H9 (cell line): Measurements from ENCODE around the gene SNX2. TPM values are rescaled to one million over a fixed set of nuclear protein-coding genes. Genes with fewer than 3 reads are reported as not detected.
"Not testable (repeated sequence)": the region's sequence is repeated elsewhere in the genome, so short reads cannot be mapped to it uniquely, and the experiment has no call there.

Experiments used
- DNase-seq: peaks from one replicate; pipeline ENCODE4 v3.0.0-alpha.2; 2017
- H2AFZ ChIP-seq: one replicate; pipeline ENCODE4 v1.6.1; 2013; ENCODE audit warnings: mild to moderate bottlenecking, low read length, control low read depth, moderate library complexity
- H2AK5ac ChIP-seq: 2 replicates; pipeline ENCODE4 v1.6.1; 2013; ENCODE audit warnings: low read length, control low read depth, mixed read lengths; ENCODE audit not compliant: insufficient read length
- H2BK120ac ChIP-seq: one replicate; pipeline ENCODE4 v1.6.1; 2013; ENCODE audit warnings: low read depth, mild to moderate bottlenecking, low read length, control low read depth, inconsistent platforms; ENCODE audit not compliant: poor library complexity, severe bottlenecking
- H2BK12ac ChIP-seq: 2 replicates; pipeline ENCODE4 v1.6.1; 2013; ENCODE audit warnings: low read length, control low read depth, mixed read lengths, low read depth; ENCODE audit not compliant: insufficient read length
- H2BK15ac ChIP-seq: 2 replicates; pipeline ENCODE4 v1.6.1; 2013; ENCODE audit warnings: low read depth, low read length, control low read depth
- H2BK20ac ChIP-seq: one replicate; pipeline ENCODE4 v1.6.1; 2013; ENCODE audit warnings: low read depth, mild to moderate bottlenecking, low read length, control low read depth, inconsistent platforms; ENCODE audit not compliant: poor library complexity, severe bottlenecking
- H2BK5ac ChIP-seq: 2 replicates; pipeline ENCODE4 v1.6.1; 2013; ENCODE audit warnings: low read length, control low read depth, mixed read lengths; ENCODE audit not compliant: insufficient read length
- H3K14ac ChIP-seq: 2 replicates; pipeline ENCODE4 v1.6.1; 2013; ENCODE audit warnings: low read length, control low read depth; ENCODE audit not compliant: insufficient read depth
- H3K18ac ChIP-seq: 2 replicates; pipeline ENCODE4 v1.6.1; 2013; ENCODE audit warnings: low read depth, mild to moderate bottlenecking, mixed read lengths, low read length, control low read depth; ENCODE audit not compliant: insufficient read length
- H3K23ac ChIP-seq: 2 replicates; pipeline ENCODE4 v1.6.1; 2013; ENCODE audit warnings: low read length, control low read depth, mixed read lengths, low read depth; ENCODE audit not compliant: insufficient read length
- H3K23me2 ChIP-seq: 2 replicates; pipeline ENCODE4 v1.6.1; 2013; ENCODE audit warnings: low read depth, mild to moderate bottlenecking, mixed read lengths, low read length, control low read depth; ENCODE audit not compliant: insufficient read length, poor library complexity, severe bottlenecking
- H3K27ac ChIP-seq: 2 replicates; pipeline ENCODE4 v1.5.1; 2013; ENCODE audit warnings: low read length, control low read depth, mixed read lengths, low read depth; ENCODE audit not compliant: insufficient read length
- H3K27me3 ChIP-seq: 2 replicates; pipeline ENCODE4 v1.6.1; 2013; ENCODE audit warnings: low read length, control low read depth, inconsistent platforms; ENCODE audit not compliant: insufficient read depth
- H3K4ac ChIP-seq: 2 replicates; pipeline ENCODE4 v1.6.1; 2013; ENCODE audit warnings: low read depth, mild to moderate bottlenecking, control low read depth, inconsistent platforms, low read length, moderate library complexity
- H3K4me1 ChIP-seq: 2 replicates; pipeline ENCODE4 v1.6.1; 2013; ENCODE audit warnings: low read length, control low read depth, inconsistent platforms; ENCODE audit not compliant: insufficient read depth
- H3K4me2 ChIP-seq: 2 replicates; pipeline ENCODE4 v1.6.1; 2013; ENCODE audit warnings: low read length, control low read depth, mixed read lengths; ENCODE audit not compliant: insufficient read length, insufficient read depth
- H3K56ac ChIP-seq: 2 replicates; pipeline ENCODE4 v1.6.1; 2013; ENCODE audit warnings: low read depth, mild to moderate bottlenecking, mixed read lengths, low read length, control low read depth; ENCODE audit not compliant: insufficient read length
- H3K79me1 ChIP-seq: 2 replicates; pipeline ENCODE4 v1.6.1; 2013; ENCODE audit warnings: low read depth, mild to moderate bottlenecking, moderate library complexity, low read length, control low read depth, inconsistent platforms; ENCODE audit not compliant: insufficient read depth, poor library complexity, severe bottlenecking
- H3K79me2 ChIP-seq: 2 replicates; pipeline ENCODE4 v1.6.1; 2013; ENCODE audit warnings: low read length, control low read depth, inconsistent platforms; ENCODE audit not compliant: insufficient read depth
- H3K9ac ChIP-seq: 2 replicates; pipeline ENCODE4 v1.6.1; 2013; ENCODE audit warnings: low read length, control low read depth, mixed read lengths; ENCODE audit not compliant: insufficient read length; ENCODE audit errors: extremely low read depth
- H3K9me3 ChIP-seq: one replicate; pipeline ENCODE4 v1.6.1; 2013; ENCODE audit warnings: low read depth, low read length, inconsistent platforms; ENCODE audit not compliant: control insufficient read depth
- H3T11ph ChIP-seq: one replicate; pipeline ENCODE4 v1.6.1; 2013; ENCODE audit warnings: mild to moderate bottlenecking, low read length, control low read depth, inconsistent platforms
- H4K20me1 ChIP-seq: one replicate; pipeline ENCODE4 v1.6.1; 2013; ENCODE audit not compliant: control insufficient read depth, insufficient read length, insufficient read depth
- H4K5ac ChIP-seq: 2 replicates; pipeline ENCODE4 v1.6.1; 2013; ENCODE audit warnings: low read depth, mild to moderate bottlenecking, mixed read lengths, low read length, control low read depth; ENCODE audit not compliant: insufficient read length
- H4K8ac ChIP-seq: replicated peaks from 2 replicates; pipeline ENCODE4 v1.6.1; 2013; ENCODE audit warnings: low read length, control low read depth, mixed read lengths, low read depth; ENCODE audit not compliant: insufficient read length
- H4K91ac ChIP-seq: 2 replicates; pipeline ENCODE4 v1.6.1; 2013; ENCODE audit warnings: low read depth, mild to moderate bottlenecking, moderate library complexity, mixed read lengths, low read length, control low read depth; ENCODE audit not compliant: insufficient read length
- H3K27ac Mint-ChIP-seq, 3 experiments: 2 replicates in 2 of 3; 3 replicates in 1 of 3; pipeline ENCODE4 v1.8.0; 2020 to 2021; ENCODE audit warnings: mixed read lengths in 3 of 3, mild to moderate bottlenecking in 1 of 3, moderate library complexity in 1 of 3
- H3K27me3 Mint-ChIP-seq: 2 replicates; pipeline ENCODE4 v1.8.0; 2021; ENCODE audit warnings: low read depth, mild to moderate bottlenecking, moderate library complexity, mixed read lengths
- H3K36me3 Mint-ChIP-seq, 3 experiments: 2 replicates in 2 of 3; 3 replicates in 1 of 3; pipeline ENCODE4 v1.8.0; 2020 to 2021; ENCODE audit warnings: low read depth in 3 of 3, mixed read lengths in 3 of 3; ENCODE audit not compliant: insufficient read depth in 1 of 3
- H3K4me1 Mint-ChIP-seq, 2 experiments: 2 replicates each; pipeline ENCODE4 v1.8.0; 2020; ENCODE audit warnings: mixed read lengths in 2 of 2
- H3K4me3 Mint-ChIP-seq, 2 experiments: 2 replicates in 1 of 2; 3 replicates in 1 of 2; pipeline ENCODE4 v1.8.0; 2020 to 2021; ENCODE audit warnings: mild to moderate bottlenecking in 2 of 2, mixed read lengths in 2 of 2, moderate library complexity in 1 of 2
- H3K9me3 Mint-ChIP-seq, 2 experiments: 2 replicates in 1 of 2; 3 replicates in 1 of 2; pipeline ENCODE4 v1.8.0; 2020; ENCODE audit warnings: mild to moderate bottlenecking in 2 of 2, mixed read lengths in 2 of 2, moderate library complexity in 1 of 2
- WGBS: extraction: QIAGEN DNeasy Blood & Tissue Kit; methylation state at CpG from one replicate; pipeline ENCODE4 v1.1.7; 2013; ENCODE audit warnings: missing lambda C conversion rate, low lambda C conversion rate, mixed read lengths; ENCODE audit not compliant: insufficient read length; ENCODE audit errors: extremely low coverage; 5-methylcytosine and 5-hydroxymethylcytosine counted together
- total RNA-seq: library from RNA; stranded (reverse); gene quantifications from 2 replicates; pipeline ENCODE4 v1.2.1, GENCODE V29; 2021
- TF ChIP-seq, protein P1 (sequence below): fragments of 200-600 bp; sonication (generic); conservative IDR thresholded peaks from 3 replicates; pipeline ENCODE4 v1.8.0; 2021; ENCODE audit warnings: antibody characterized with exemption, mild to moderate bottlenecking

SNX2 gene
- total RNA-seq, 1 experiment from 2014 or later = 62.6 TPM

DNA sequence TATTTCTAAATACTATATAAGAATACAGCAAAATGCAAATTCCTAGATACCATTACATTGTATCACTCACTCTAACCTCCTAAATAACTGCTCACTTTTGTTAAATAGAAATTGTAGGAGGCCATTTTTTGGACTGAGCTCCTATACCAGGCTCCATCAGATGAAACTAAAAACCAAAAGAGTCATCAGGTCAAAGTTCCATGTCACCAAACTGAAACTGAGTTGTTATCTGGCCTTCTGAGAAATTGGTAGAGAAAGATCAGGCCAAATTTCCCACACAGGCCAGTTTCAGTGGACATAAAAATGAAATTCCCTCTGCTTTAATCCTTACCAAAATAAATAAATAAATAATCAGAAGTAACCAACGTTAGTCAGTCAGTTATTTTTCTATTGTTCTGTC, 13.8 kb upstream of the SNX2 start:
- Mint-ChIP-seq H3K4me1 (peaks cover 6 to 7% of the 10 kb centered on the region in 2 experiments), H3K27ac (no peak overlapping the region), H3K36me3 (no peaks in the 10 kb centered on the region), H3K9me3 (peaks cover 0 to 3% of the 10 kb centered on the region in 2 experiments; a peak in 1 of 5 replicates), H3K4me3 (no peak overlapping the region), H3K27me3 (no peaks in the 10 kb centered on the region)
- Histone ChIP-seq H3K27me3 (no peaks in the 10 kb centered on the region), H3K79me2 (no peaks in the 10 kb centered on the region), H3K79me1 (no peaks in the 10 kb centered on the region), H3K9ac (no peak overlapping the region), H4K8ac (no peak overlapping the region), H4K91ac (no peak overlapping the region), H3K27ac (no peak overlapping the region), H3K23ac (no peak overlapping the region), H3K4me2 (no peak overlapping the region), H3K56ac (no peak overlapping the region), H3K4me1 (no peaks in the 10 kb centered on the region; the same call in 1 of the 2 replicates), H2BK15ac (no peak overlapping the region), H2AK5ac (no peak overlapping the region), H2BK20ac (no peak overlapping the region), H3K14ac (no peak overlapping the region), H2AFZ (no peak overlapping the region), H2BK120ac (no peak overlapping the region), H3T11ph (no peak overlapping the region), H3K23me2 (no peaks in the 10 kb centered on the region), H4K5ac (no peak overlapping the region), H2BK5ac (no peak overlapping the region), H4K20me1 (no peaks in the 10 kb centered on the region), H3K4ac (no peak overlapping the region), H3K18ac (no peak overlapping the region), H3K9me3 (no peaks in the 10 kb centered on the region), H2BK12ac (no peak overlapping the region)
- DNase-seq = no peak
- no CpG with 5 or more reads among the region's 1 CpG for WGBS
- TF ChIP-seq, protein P1, sequence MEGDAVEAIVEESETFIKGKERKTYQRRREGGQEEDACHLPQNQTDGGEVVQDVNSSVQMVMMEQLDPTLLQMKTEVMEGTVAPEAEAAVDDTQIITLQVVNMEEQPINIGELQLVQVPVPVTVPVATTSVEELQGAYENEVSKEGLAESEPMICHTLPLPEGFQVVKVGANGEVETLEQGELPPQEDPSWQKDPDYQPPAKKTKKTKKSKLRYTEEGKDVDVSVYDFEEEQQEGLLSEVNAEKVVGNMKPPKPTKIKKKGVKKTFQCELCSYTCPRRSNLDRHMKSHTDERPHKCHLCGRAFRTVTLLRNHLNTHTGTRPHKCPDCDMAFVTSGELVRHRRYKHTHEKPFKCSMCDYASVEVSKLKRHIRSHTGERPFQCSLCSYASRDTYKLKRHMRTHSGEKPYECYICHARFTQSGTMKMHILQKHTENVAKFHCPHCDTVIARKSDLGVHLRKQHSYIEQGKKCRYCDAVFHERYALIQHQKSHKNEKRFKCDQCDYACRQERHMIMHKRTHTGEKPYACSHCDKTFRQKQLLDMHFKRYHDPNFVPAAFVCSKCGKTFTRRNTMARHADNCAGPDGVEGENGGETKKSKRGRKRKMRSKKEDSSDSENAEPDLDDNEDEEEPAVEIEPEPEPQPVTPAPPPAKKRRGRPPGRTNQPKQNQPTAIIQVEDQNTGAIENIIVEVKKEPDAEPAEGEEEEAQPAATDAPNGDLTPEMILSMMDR = no peak

DNA sequence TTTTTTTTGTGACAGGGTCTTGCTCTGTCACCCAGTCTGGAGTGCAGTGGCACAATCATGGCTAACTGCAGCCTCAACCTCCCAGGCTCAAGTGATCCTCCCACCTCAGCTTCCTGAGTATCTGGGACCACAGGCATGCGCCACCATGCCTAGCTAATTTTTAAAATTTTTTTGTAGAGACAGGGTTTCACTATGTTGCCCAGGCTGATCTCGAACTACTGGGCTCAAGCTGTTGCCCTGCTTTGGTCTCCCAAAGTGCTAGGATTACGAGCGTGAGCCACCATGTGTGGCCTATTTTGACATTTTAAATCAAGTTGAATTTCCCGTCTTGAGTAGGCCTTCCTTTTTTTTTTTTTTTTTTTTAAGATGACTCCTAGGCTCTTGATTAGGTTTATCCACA, 13.0 kb upstream of the SNX2 start:
- not testable (repeated sequence) for H4K20me1 ChIP-seq, H3K4me1 Mint-ChIP-seq, H3K27me3 Mint-ChIP-seq, H3K27me3 ChIP-seq, H4K8ac ChIP-seq, H3K14ac ChIP-seq, DNase-seq, H2AFZ ChIP-seq, H3K4me1 ChIP-seq, H3K18ac ChIP-seq, H3K79me1 ChIP-seq, H3K36me3 Mint-ChIP-seq, H3K23ac ChIP-seq, H3K23me2 ChIP-seq, H2BK120ac ChIP-seq, H2AK5ac ChIP-seq, H3K9me3 Mint-ChIP-seq, H3K79me2 ChIP-seq, H3K9ac ChIP-seq, H3K4me2 ChIP-seq, H3K9me3 ChIP-seq, H3K4me3 Mint-ChIP-seq, H2BK5ac ChIP-seq, H2BK20ac ChIP-seq, H3K4ac ChIP-seq, H4K91ac ChIP-seq, H3T11ph ChIP-seq, H4K5ac ChIP-seq, H3K56ac ChIP-seq, H2BK12ac ChIP-seq, H3K27ac ChIP-seq, H2BK15ac ChIP-seq
- 0 out of 7 replicates have a peak overlapping the region, but pooled peaks of 2 of the 3 experiments have one; percentile 47 to 57 for H3K27ac Mint-ChIP-seq
- WGBS = no CpG with 5 or more reads among the region's 5 CpGs
